Measurements from ENCODE around the gene SCN1B. TPM values are rescaled to one million over a fixed set of nuclear protein-coding genes. Genes with fewer than 3 reads are reported as not detected.
A peak's percentile ranks its signal among the peaks of the same experiment; 100 is the strongest.
"Not testable (repeated sequence)": the region's sequence is repeated elsewhere in the genome, so short reads cannot be mapped to it uniquely, and the experiment has no call there.

SCN1B gene
- total RNA-seq, 1 experiment from 2014 or later, result 8.0 TPM

- Mint-ChIP-seq H3K4me3 (peak overlapping the region; percentile 15; the same call in 1 of the 2 replicates), H3K9me3 (no peaks in the 10 kb centered on the region), H3K36me3 (peaks cover 8% of the 10 kb centered on the region), H3K4me1 (peaks cover 51% of the 10 kb centered on the region), H3K27me3 (ENCODE audit: low read depth) (peaks cover 2% of the 10 kb centered on the region; the same call in 1 of the 2 replicates), H3K27ac (peak overlapping the region; percentile 86)
- ChIA-PET POLR2A (interaction anchor here (0.7 kb wide), 4 partner anchors 37 to 932 kb away, joined by 3 to 7 read pairs (median 4); partner anchors contain the start of gene ZNF302), CTCF (interaction anchor here (0.7 to 1.7 kb wide), 3 partner anchors 16 to 70 kb away, joined by 3 to 9 read pairs (median 6); no protein-coding TSS in a partner anchor)
- TF ChIP-seq ATF3 (CRISPR knock-in tag; conservative IDR thresholded peaks at IDR 0.05) (no peak), NR3C1 (CRISPR knock-in tag; conservative IDR thresholded peaks at IDR 0.05; ENCODE audit: low read depth) (no peak)
- ATAC-seq (no peak), DNase-seq (ENCODE audit: low spot score) (no peak)
These were observed 33.1 kb upstream of the SCN1B start for GRCh38 chr19:34997071-34997617.

GRCh38 chr19:34998224-34998623 lies 32.0 kb upstream of the SCN1B start:
- ChIA-PET POLR2A (interaction anchor here (1.5 kb wide), 1 partner anchor 13 kb away, joined by 6 read pairs; no protein-coding TSS in a partner anchor), CTCF (interaction anchor here (2.1 to 2.9 kb wide), 2 partner anchors 24 to 159 kb away, joined by 7 to 17 read pairs; no protein-coding TSS in a partner anchor)
- peaks cover 61% of the 10 kb centered on the region for H3K4me1 Mint-ChIP-seq
- not testable (repeated sequence) for DNase-seq (ENCODE audit: low spot score); ATAC-seq; H3K27ac Mint-ChIP-seq; H3K4me3 Mint-ChIP-seq; H3K9me3 Mint-ChIP-seq; H3K27me3 Mint-ChIP-seq (ENCODE audit: low read depth)
- H3K36me3 Mint-ChIP-seq, result peaks cover 17% of the 10 kb centered on the region
- TF ChIP-seq ZNF121 (CRISPR knock-in tag; IDR thresholded peaks at IDR 0.05), result peak; percentile 75; the same call in 1 of the 2 replicates

- peaks cover 17% of the 10 kb centered on the region for H3K36me3 Mint-ChIP-seq
- ChIA-PET POLR2A (interaction anchor here (0.6 to 1.5 kb wide), 9 partner anchors 13 to 1115 kb away, joined by 3 to 6 read pairs (median 4); partner anchors contain the start of gene ZNF302), CTCF (interaction anchor here (1.0 to 4.0 kb wide), 7 partner anchors 14 to 160 kb away, joined by 3 to 17 read pairs (median 7); no protein-coding TSS in a partner anchor)
- ATAC-seq (peak; percentile 43), DNase-seq (ENCODE audit: low spot score) (no peak)
- no peaks in the 10 kb centered on the region for H3K9me3 Mint-ChIP-seq
- peaks cover 65% of the 10 kb centered on the region for H3K4me1 Mint-ChIP-seq
- peaks cover under 1% of the 10 kb centered on the region; the same call in 1 of the 2 replicates for H3K27me3 Mint-ChIP-seq (ENCODE audit: low read depth)
- peak overlapping the region; percentile 70 for H3K4me3 Mint-ChIP-seq
- TF ChIP-seq GTF2I (CRISPR knock-in tag; conservative IDR thresholded peaks at IDR 0.05) (no peak), CTCF (IDR thresholded peaks at IDR 0.05) (no peak), ZNF232 (CRISPR knock-in tag; IDR thresholded peaks at IDR 0.05) (0 out of 2 replicates have a peak, but pooled peaks have one; percentile 9), USF1 (CRISPR knock-in tag; IDR thresholded peaks at IDR 0.05) (no peak), GABPB1 (CRISPR knock-in tag; IDR thresholded peaks at IDR 0.05) (no peak), EMX1 (CRISPR knock-in tag; IDR thresholded peaks at IDR 0.05) (no peak), ZNF425 (CRISPR knock-in tag; conservative IDR thresholded peaks at IDR 0.05) (no peak), MYBL2 (CRISPR knock-in tag; IDR thresholded peaks at IDR 0.05) (0 out of 2 replicates have a peak, but pooled peaks have one; percentile 6), TEAD1 (CRISPR knock-in tag; IDR thresholded peaks at IDR 0.05) (0 out of 2 replicates have a peak, but pooled peaks have one; percentile 11), SP1 (CRISPR knock-in tag; conservative IDR thresholded peaks at IDR 0.05) (peak; percentile 21; the same call in 1 of the 2 replicates)
- H3K27ac Mint-ChIP-seq, result peak overlapping the region; percentile 94
These were observed 31.3 kb upstream of the SCN1B start for GRCh38 chr19:34998777-34999497.
